Measurements from ENCODE around the gene PRR3. TPM values are rescaled to one million over a fixed set of nuclear protein-coding genes. Genes with fewer than 3 reads are reported as not detected.
A peak's percentile ranks its signal among the peaks of the same experiment; 100 is the strongest.

The PRR3 gene
- total and polyA plus RNA-seq, 9 of the 15 experiments (the other 6 are each of a cell fraction or from before 2014, with no cell fraction given), result 23.5 to 59.6 (median 28.8) TPM

DNA sequence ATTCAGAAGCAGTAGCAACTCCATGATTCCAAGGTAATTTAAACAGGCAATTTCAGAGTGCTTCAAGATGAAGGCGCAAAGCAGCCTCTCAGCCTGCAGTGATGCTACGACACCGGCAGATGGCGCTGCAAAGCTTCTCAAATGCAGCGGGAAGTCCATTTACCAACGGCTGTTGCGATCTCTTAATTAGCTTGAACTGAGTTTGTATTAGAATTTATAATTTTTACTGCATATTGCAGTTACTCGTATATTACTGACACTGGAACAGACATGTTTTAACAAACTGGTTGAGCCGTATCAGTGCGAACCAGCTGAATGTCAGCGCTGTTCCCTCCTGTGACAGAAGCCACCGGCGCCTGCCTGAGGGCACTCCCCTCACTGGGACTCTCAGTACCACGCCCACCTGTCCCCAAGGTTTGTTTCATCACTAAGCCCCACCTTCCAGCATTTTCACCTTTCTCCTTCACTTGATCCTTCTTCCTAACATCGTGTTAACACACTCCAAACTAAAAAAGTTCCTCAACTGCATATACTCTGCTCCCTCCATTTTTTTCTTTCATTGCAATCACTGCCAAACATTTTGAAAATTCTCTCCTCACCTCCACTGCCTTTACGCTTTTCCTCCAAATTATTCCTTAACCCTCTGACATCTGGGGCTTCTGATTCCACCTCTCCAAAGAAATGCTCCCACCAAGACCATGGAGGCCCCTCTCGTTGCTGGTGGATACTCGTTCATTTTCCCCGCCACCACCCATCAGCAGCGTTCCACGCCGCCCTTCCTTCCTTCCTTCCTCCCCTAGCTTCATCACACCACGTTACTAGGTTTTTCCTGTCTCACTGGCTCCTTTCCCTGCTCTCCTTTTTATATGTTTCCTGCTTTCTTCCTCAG lies 15.3 kb upstream of the PRR3 start (continued):
- peak; percentile 48; the same call in 1 of the 2 replicates for TF ChIP-seq CXXC5 (CRISPR knock-in tag; IDR thresholded peaks at IDR 0.05)
- TF ChIP-seq ZNF717 (CRISPR knock-in tag; IDR thresholded peaks at IDR 0.05), result no peak
- TF ChIP-seq, protein P1, sequence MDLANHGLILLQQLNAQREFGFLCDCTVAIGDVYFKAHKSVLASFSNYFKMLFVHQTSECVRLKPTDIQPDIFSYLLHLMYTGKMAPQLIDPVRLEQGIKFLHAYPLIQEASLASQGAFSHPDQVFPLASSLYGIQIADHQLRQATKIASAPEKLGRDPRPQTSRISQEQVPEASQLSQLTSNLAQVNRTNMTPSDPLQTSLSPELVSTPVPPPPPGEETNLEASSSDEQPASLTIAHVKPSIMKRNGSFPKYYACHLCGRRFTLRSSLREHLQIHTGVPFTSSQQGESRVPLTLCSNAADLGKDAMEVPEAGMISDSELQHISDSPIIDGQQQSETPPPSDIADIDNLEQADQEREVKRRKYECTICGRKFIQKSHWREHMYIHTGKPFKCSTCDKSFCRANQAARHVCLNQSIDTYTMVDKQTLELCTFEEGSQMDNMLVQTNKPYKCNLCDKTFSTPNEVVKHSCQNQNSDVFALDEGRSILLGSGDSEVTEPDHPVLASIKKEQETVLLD (IDR thresholded peaks at IDR 0.05), result no peak
- TF ChIP-seq, protein P2, sequence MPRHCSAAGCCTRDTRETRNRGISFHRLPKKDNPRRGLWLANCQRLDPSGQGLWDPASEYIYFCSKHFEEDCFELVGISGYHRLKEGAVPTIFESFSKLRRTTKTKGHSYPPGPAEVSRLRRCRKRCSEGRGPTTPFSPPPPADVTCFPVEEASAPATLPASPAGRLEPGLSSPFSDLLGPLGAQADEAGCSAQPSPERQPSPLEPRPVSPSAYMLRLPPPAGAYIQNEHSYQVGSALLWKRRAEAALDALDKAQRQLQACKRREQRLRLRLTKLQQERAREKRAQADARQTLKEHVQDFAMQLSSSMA (CRISPR knock-in tag; IDR thresholded peaks at IDR 0.05), result no peak
- no peak for TF ChIP-seq COPS2 (conservative IDR thresholded peaks at IDR 0.05)
- TF ChIP-seq DIDO1 (tag; IDR thresholded peaks at IDR 0.05; ENCODE audit: low read depth), result no peak
- TF ChIP-seq ZKSCAN3 (CRISPR knock-in tag; IDR thresholded peaks at IDR 0.05), result no peak
- no peak for TF ChIP-seq ZNF75A (CRISPR knock-in tag; IDR thresholded peaks at IDR 0.05)
- no peak for TF ChIP-seq NFRKB (IDR thresholded peaks at IDR 0.05; ENCODE audit: low read depth)
- TF ChIP-seq ZNF431 (CRISPR knock-in tag; IDR thresholded peaks at IDR 0.05), result no peak
- TF ChIP-seq, protein P3, sequence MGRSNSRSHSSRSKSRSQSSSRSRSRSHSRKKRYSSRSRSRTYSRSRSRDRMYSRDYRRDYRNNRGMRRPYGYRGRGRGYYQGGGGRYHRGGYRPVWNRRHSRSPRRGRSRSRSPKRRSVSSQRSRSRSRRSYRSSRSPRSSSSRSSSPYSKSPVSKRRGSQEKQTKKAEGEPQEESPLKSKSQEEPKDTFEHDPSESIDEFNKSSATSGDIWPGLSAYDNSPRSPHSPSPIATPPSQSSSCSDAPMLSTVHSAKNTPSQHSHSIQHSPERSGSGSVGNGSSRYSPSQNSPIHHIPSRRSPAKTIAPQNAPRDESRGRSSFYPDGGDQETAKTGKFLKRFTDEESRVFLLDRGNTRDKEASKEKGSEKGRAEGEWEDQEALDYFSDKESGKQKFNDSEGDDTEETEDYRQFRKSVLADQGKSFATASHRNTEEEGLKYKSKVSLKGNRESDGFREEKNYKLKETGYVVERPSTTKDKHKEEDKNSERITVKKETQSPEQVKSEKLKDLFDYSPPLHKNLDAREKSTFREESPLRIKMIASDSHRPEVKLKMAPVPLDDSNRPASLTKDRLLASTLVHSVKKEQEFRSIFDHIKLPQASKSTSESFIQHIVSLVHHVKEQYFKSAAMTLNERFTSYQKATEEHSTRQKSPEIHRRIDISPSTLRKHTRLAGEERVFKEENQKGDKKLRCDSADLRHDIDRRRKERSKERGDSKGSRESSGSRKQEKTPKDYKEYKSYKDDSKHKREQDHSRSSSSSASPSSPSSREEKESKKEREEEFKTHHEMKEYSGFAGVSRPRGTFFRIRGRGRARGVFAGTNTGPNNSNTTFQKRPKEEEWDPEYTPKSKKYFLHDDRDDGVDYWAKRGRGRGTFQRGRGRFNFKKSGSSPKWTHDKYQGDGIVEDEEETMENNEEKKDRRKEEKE (IDR thresholded peaks at IDR 0.05; ENCODE audit: borderline replicate concordance in 1 of 2, control insufficient read depth in 1 of 2, low read depth in 2 of 2, low read length in 1 of 2), result no peak
- TF ChIP-seq CAMTA2 (CRISPR knock-in tag; conservative IDR thresholded peaks at IDR 0.05), result no peak
- no peak for TF ChIP-seq ZNF699 (CRISPR knock-in tag; IDR thresholded peaks at IDR 0.05; ENCODE audit: insufficient replicate concordance)
- TF ChIP-seq STAT5B (CRISPR knock-in tag; IDR thresholded peaks at IDR 0.05), result no peak
- TF ChIP-seq, protein P4, sequence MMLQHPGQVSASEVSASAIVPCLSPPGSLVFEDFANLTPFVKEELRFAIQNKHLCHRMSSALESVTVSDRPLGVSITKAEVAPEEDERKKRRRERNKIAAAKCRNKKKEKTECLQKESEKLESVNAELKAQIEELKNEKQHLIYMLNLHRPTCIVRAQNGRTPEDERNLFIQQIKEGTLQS (IDR thresholded peaks at IDR 0.05), result no peak
- TF ChIP-seq, protein P4 (CRISPR knock-in tag; conservative IDR thresholded peaks at IDR 0.05), result no peak
- peak; percentile 58; the same call in 1 of the 2 replicates for TF ChIP-seq JUN (IDR thresholded peaks at IDR 0.05; ENCODE audit: borderline replicate concordance, low read depth, low read length)
- TF ChIP-seq JUN (CRISPR knock-in tag; IDR thresholded peaks at IDR 0.05; ENCODE audit: borderline replicate concordance), result no peak
- no peak; the same call in 1 of the 2 replicates for TF ChIP-seq SOX6 (IDR thresholded peaks at IDR 0.05)
- no peak for TF ChIP-seq ETV1 (tag; conservative IDR thresholded peaks at IDR 0.05; ENCODE audit: low read depth)
- no peak for TF ChIP-seq ZNF347 (CRISPR knock-in tag; IDR thresholded peaks at IDR 0.05; ENCODE audit: low read depth)
- TF ChIP-seq ZNF212 (CRISPR knock-in tag; IDR thresholded peaks at IDR 0.05), result peak; percentile 69; the same call in 1 of the 2 replicates
